ENCODE measurements around the gene TPD52L2.

TPD52L2 gene

DNA sequence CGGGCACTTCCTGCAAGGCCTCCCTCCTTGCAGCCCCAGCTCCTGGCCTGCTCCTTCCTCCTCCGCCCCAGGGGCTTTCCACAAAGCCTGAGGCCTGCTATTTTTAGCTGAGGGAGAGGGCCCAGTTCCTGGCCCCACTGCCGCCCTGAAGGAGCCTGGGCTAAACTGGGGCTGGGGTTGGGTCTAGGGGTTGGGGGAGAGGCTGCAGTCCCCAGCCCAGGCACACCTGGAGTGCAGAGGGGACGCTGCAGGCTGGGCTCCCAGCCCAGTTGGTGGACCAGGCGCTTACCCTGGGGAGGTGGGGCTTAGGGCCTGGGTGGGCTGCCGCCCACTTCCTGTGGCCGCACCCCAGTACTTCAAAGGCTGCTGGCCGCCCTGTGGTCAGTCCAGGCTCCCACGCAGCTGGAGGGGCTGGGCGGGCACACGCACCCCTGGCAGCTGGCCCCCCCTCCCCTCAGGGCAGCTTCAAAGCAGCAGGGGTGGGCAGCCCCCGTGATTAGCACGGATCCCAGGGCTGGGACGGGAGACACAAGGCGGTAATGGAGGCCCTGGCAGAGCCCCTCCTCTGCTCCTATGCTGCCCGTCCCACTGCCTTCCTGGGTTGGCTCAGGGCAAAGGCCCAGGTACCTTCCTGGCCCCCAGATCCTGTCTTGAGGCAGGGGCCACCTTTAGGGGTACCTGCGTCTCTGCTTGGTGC lies 10.9 kb upstream of the TPD52L2 start:
- H3K9me3 Mint-ChIP-seq: no peaks in the 10 kb centered on the region
- peaks cover 20% of the 10 kb centered on the region for H3K4me1 Mint-ChIP-seq
- H3K27me3 Mint-ChIP-seq: peaks cover 26% of the 10 kb centered on the region
- H3K27ac Mint-ChIP-seq (ENCODE audit: low read depth): no peak overlapping the region
- DNase-seq (ENCODE audit: low spot score in 2 of 2): no peak
- ATAC-seq (replicated peaks; ENCODE audit: extremely low read depth, poor library complexity, severe bottlenecking): no peak
- H3K4me3 Mint-ChIP-seq: no peak overlapping the region
- peaks cover 1% of the 10 kb centered on the region for H3K36me3 Mint-ChIP-seq (ENCODE audit: insufficient read depth)

- H3K4me3 Mint-ChIP-seq: no peak overlapping the region
- H3K4me1 Mint-ChIP-seq: peaks cover 20% of the 10 kb centered on the region
- H3K27me3 Mint-ChIP-seq: peaks cover 26% of the 10 kb centered on the region
- no peak overlapping the region for H3K27ac Mint-ChIP-seq (ENCODE audit: low read depth)
- H3K9me3 Mint-ChIP-seq: no peaks in the 10 kb centered on the region
- no peaks in the 10 kb centered on the region for H3K36me3 Mint-ChIP-seq (ENCODE audit: insufficient read depth)
- ATAC-seq (replicated peaks; ENCODE audit: extremely low read depth, poor library complexity, severe bottlenecking) (no peak), DNase-seq (ENCODE audit: low spot score in 2 of 2) (no peak)
These were observed 10.2 kb upstream of the TPD52L2 start for GRCh38 chr20:63854766-63855362.

- Mint-ChIP-seq H3K27ac (ENCODE audit: low read depth) (no peak overlapping the region), H3K27me3 (peaks cover 22% of the 10 kb centered on the region), H3K9me3 (no peaks in the 10 kb centered on the region), H3K4me3 (no peak overlapping the region), H3K4me1 (peaks cover 18% of the 10 kb centered on the region), H3K36me3 (ENCODE audit: insufficient read depth) (peaks cover 2% of the 10 kb centered on the region)
- DNase-seq (ENCODE audit: low spot score in 2 of 2): no peak
- no peak for ATAC-seq (replicated peaks; ENCODE audit: extremely low read depth, poor library complexity, severe bottlenecking)
These were observed 9.5 kb upstream of the TPD52L2 start for GRCh38 chr20:63855363-63856097.

- no peak overlapping the region for H3K27ac Mint-ChIP-seq (ENCODE audit: low read depth)
- DNase-seq (ENCODE audit: low spot score in 2 of 2): no peak
- H3K4me3 Mint-ChIP-seq: no peak overlapping the region
- H3K27me3 Mint-ChIP-seq: peaks cover 16% of the 10 kb centered on the region
- H3K9me3 Mint-ChIP-seq: no peaks in the 10 kb centered on the region
- peaks cover 17% of the 10 kb centered on the region for H3K4me1 Mint-ChIP-seq
- peaks cover 2% of the 10 kb centered on the region for H3K36me3 Mint-ChIP-seq (ENCODE audit: insufficient read depth)
- ATAC-seq (replicated peaks; ENCODE audit: extremely low read depth, poor library complexity, severe bottlenecking): no peak
These were observed 9.0 kb upstream of the TPD52L2 start for GRCh38 chr20:63856098-63856511.

GRCh38 chr20:63857764-63858392 lies 7.2 kb upstream of the TPD52L2 start:
- H3K9me3 Mint-ChIP-seq: no peaks in the 10 kb centered on the region
- H3K4me1 Mint-ChIP-seq: peaks cover 16% of the 10 kb centered on the region
- peaks cover 2% of the 10 kb centered on the region for H3K36me3 Mint-ChIP-seq (ENCODE audit: insufficient read depth)
- peak overlapping the region; percentile 40 for H3K4me3 Mint-ChIP-seq
- H3K27me3 Mint-ChIP-seq: no peaks in the 10 kb centered on the region
- no peak overlapping the region for H3K27ac Mint-ChIP-seq (ENCODE audit: low read depth)
- no peak for DNase-seq (ENCODE audit: low spot score in 2 of 2)
- ATAC-seq (replicated peaks; ENCODE audit: extremely low read depth, poor library complexity, severe bottlenecking): no peak

- peak overlapping the region; percentile 40 for H3K4me3 Mint-ChIP-seq
- no peaks in the 10 kb centered on the region for H3K27me3 Mint-ChIP-seq
- H3K27ac Mint-ChIP-seq (ENCODE audit: low read depth): peak overlapping the region; percentile 29
- no peaks in the 10 kb centered on the region for H3K9me3 Mint-ChIP-seq
- ATAC-seq (replicated peaks; ENCODE audit: extremely low read depth, poor library complexity, severe bottlenecking) (no peak), DNase-seq (ENCODE audit: low spot score in 2 of 2) (no peak)
- H3K4me1 Mint-ChIP-seq: peaks cover 23% of the 10 kb centered on the region
- peaks cover 2% of the 10 kb centered on the region for H3K36me3 Mint-ChIP-seq (ENCODE audit: insufficient read depth)
These were observed 6.5 kb upstream of the TPD52L2 start for GRCh38 chr20:63858393-63859165.

DNA sequence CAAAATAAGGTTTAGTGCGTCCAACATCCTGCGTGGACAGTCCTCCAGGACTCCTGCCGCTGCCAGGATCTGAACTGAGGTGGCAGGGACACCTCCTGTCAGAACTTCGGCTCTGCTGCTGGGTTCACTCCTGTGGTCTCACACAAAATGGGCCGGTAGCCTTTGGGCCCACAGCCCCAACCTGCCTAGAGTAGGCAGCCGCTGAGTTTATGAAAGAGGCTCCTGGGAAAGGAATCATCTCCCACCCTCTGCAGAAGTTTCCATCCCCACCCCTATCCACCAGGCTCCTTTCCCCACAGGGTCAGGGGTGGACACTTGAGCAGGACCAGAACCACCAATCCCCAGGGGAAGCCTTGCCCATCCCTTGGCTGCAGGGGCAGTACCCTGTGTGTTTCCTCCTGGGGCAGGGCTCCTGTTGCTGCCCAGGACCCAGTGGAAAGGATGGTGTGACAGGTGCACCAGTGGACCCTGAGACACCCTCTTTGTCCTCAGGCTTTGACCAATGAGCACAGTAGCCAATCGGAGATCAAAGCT lies 5.8 kb upstream of the TPD52L2 start:
- peak overlapping the region; percentile 29 for H3K27ac Mint-ChIP-seq (ENCODE audit: low read depth)
- H3K4me1 Mint-ChIP-seq: peaks cover 30% of the 10 kb centered on the region

GRCh38 chr20:63860325-63861051 lies 4.6 kb upstream of the TPD52L2 start:
- DNase-seq (ENCODE audit: low spot score in 2 of 2): no peak
- ATAC-seq (replicated peaks; ENCODE audit: extremely low read depth, poor library complexity, severe bottlenecking): no peak
- Mint-ChIP-seq H3K4me3 (no peak overlapping the region), H3K4me1 (peaks cover 39% of the 10 kb centered on the region), H3K27me3 (no peaks in the 10 kb centered on the region), H3K36me3 (ENCODE audit: insufficient read depth) (peaks cover 12% of the 10 kb centered on the region), H3K9me3 (no peaks in the 10 kb centered on the region), H3K27ac (ENCODE audit: low read depth) (peak overlapping the region; percentile 68)

More for the DNA sequence above, 5.8 kb upstream of the TPD52L2 start:
- ATAC-seq (replicated peaks; ENCODE audit: extremely low read depth, poor library complexity, severe bottlenecking) (no peak), DNase-seq (ENCODE audit: low spot score in 2 of 2) (no peak)
- Mint-ChIP-seq H3K4me3 (peak overlapping the region; percentile 40), H3K27me3 (no peaks in the 10 kb centered on the region), H3K9me3 (no peaks in the 10 kb centered on the region), H3K36me3 (ENCODE audit: insufficient read depth) (peaks cover 5% of the 10 kb centered on the region)

- peaks cover 14% of the 10 kb centered on the region for H3K36me3 Mint-ChIP-seq (ENCODE audit: insufficient read depth)
- no peak within 1 kb of the TSS for H3K4me3 Mint-ChIP-seq
- no peak for ATAC-seq (replicated peaks; ENCODE audit: extremely low read depth, poor library complexity, severe bottlenecking)
- no peak for DNase-seq (ENCODE audit: low spot score in 2 of 2)
- no peaks in the 10 kb centered on the region for H3K27me3 Mint-ChIP-seq
- peak within 1 kb of the TSS; percentile 68 for H3K27ac Mint-ChIP-seq (ENCODE audit: low read depth)
- peaks cover 47% of the 10 kb centered on the region for H3K4me1 Mint-ChIP-seq
- no peaks in the 10 kb centered on the region for H3K9me3 Mint-ChIP-seq
These were observed 3.6 kb upstream of the TPD52L2 start, which contains the start of gene ABHD16B for GRCh38 chr20:63861365-63861934. Gene ABHD16B, plus strand, starts transcription at chr20:63861498. Its CDS starts 43 bp downstream, at chr20:63861541.

- no peaks in the 10 kb centered on the region for H3K9me3 Mint-ChIP-seq
- H3K4me3 Mint-ChIP-seq: no peak overlapping the region
- H3K27ac Mint-ChIP-seq (ENCODE audit: low read depth): no peak overlapping the region
- H3K4me1 Mint-ChIP-seq: peaks cover 47% of the 10 kb centered on the region
- H3K36me3 Mint-ChIP-seq (ENCODE audit: insufficient read depth): peaks cover 16% of the 10 kb centered on the region
- DNase-seq (ENCODE audit: low spot score in 2 of 2) (no peak), ATAC-seq (replicated peaks; ENCODE audit: extremely low read depth, poor library complexity, severe bottlenecking) (no peak)
- no peaks in the 10 kb centered on the region for H3K27me3 Mint-ChIP-seq
These were observed 2.8 kb upstream of the TPD52L2 start for GRCh38 chr20:63861981-63862901.

Data from central memory CD8-positive, alpha-beta T cell (primary cell).